Trophoblast cell (in vitro differentiated cells and primary cell): ENCODE results near the gene CD163.
A peak's percentile ranks its signal among the peaks of the same experiment; 100 is the strongest.

Source experiments
- DNase-seq, 2 donors: peaks; one replicate each; pipeline ENCODE4 v3.0.0-alpha.2; 2016
- H2AFZ ChIP-seq: 2 replicates; pipeline ENCODE4 v1.6.1; 2013; ENCODE audit warnings: low read length, moderate library complexity, mild to moderate bottlenecking; ENCODE audit not compliant: insufficient read depth, poor library complexity
- H2AK5ac ChIP-seq: 2 replicates; pipeline ENCODE4 v1.6.1; 2013; ENCODE audit warnings: mild to moderate bottlenecking, low read length
- H2BK120ac ChIP-seq: 2 replicates; pipeline ENCODE4 v1.6.1; 2013; ENCODE audit warnings: low read length, mild to moderate bottlenecking, moderate library complexity; ENCODE audit not compliant: insufficient read depth, poor library complexity
- H2BK12ac ChIP-seq: 2 replicates; pipeline ENCODE4 v1.6.1; 2013; ENCODE audit warnings: mild to moderate bottlenecking, low read length, moderate library complexity
- H2BK5ac ChIP-seq: 2 replicates; pipeline ENCODE4 v1.6.1; 2013; ENCODE audit warnings: low read length, low read depth, moderate library complexity, mild to moderate bottlenecking; ENCODE audit not compliant: poor library complexity
- H3K14ac ChIP-seq: 2 replicates; pipeline ENCODE4 v1.6.1; 2013; ENCODE audit warnings: mild to moderate bottlenecking, low read length
- H3K18ac ChIP-seq: 2 replicates; pipeline ENCODE4 v1.6.1; 2013; ENCODE audit warnings: mild to moderate bottlenecking, low read length
- H3K23ac ChIP-seq: 2 replicates; pipeline ENCODE4 v1.6.1; 2013; ENCODE audit warnings: low read length
- H3K27ac ChIP-seq: 2 replicates; pipeline ENCODE4 v1.5.1; 2013; ENCODE audit warnings: low read depth, mild to moderate bottlenecking, inconsistent platforms, low read length, moderate library complexity
- H3K27me3 ChIP-seq: 2 replicates; pipeline ENCODE4 v1.6.1; 2013; ENCODE audit warnings: inconsistent platforms, mild to moderate bottlenecking, low read length, moderate library complexity; ENCODE audit not compliant: insufficient read depth
- H3K36me3 ChIP-seq, 2 experiments: 1 replicate in 1 of 2; 2 replicates in 1 of 2; pipeline ENCODE4 v1.6.1; 2013; ENCODE audit warnings: low read length in 2 of 2, mild to moderate bottlenecking in 2 of 2, moderate library complexity in 1 of 2; ENCODE audit not compliant: insufficient read depth in 2 of 2, control insufficient read depth in 1 of 2
- H3K4ac ChIP-seq: 2 replicates; pipeline ENCODE4 v1.6.1; 2013; ENCODE audit warnings: low read depth, mild to moderate bottlenecking, low read length, moderate library complexity
- H3K4me1 ChIP-seq, 2 experiments: 1 replicate in 1 of 2; 2 replicates in 1 of 2; pipeline ENCODE4 v1.6.1; 2013; ENCODE audit warnings: low read length in 2 of 2, mild to moderate bottlenecking in 2 of 2, moderate library complexity in 1 of 2; ENCODE audit not compliant: insufficient read depth in 2 of 2, control insufficient read depth in 1 of 2
- H3K4me2 ChIP-seq: 2 replicates; pipeline ENCODE4 v1.6.1; 2013; ENCODE audit warnings: inconsistent platforms, mild to moderate bottlenecking, low read length, moderate library complexity
- H3K4me3 ChIP-seq: 2 replicates; pipeline ENCODE4 v1.5.1; 2013; ENCODE audit warnings: mild to moderate bottlenecking, low read depth, low read length, inconsistent platforms
- H3K79me1 ChIP-seq: one replicate; pipeline ENCODE4 v1.6.1; 2013; ENCODE audit warnings: low read length
- H3K79me2 ChIP-seq: 2 replicates; pipeline ENCODE4 v1.6.1; 2013; ENCODE audit warnings: low read length, mild to moderate bottlenecking; ENCODE audit not compliant: control insufficient read depth, insufficient read depth, poor library complexity
- H3K9ac ChIP-seq: 2 replicates; pipeline ENCODE4 v1.6.1; 2013; ENCODE audit warnings: mild to moderate bottlenecking, low read length
- H3K9me3 ChIP-seq: 2 replicates; pipeline ENCODE4 v1.6.1; 2013; ENCODE audit warnings: low read depth, mild to moderate bottlenecking, control low read depth, inconsistent platforms, low read length; ENCODE audit not compliant: insufficient read depth
- H4K12ac ChIP-seq: 2 replicates; pipeline ENCODE4 v1.6.1; 2013; ENCODE audit warnings: low read depth, mild to moderate bottlenecking, low read length, moderate library complexity
- H4K8ac ChIP-seq: 2 replicates; pipeline ENCODE4 v1.6.1; 2013; ENCODE audit warnings: low read depth, mild to moderate bottlenecking, low read length, moderate library complexity
- H4K91ac ChIP-seq: one replicate; pipeline ENCODE4 v1.6.1; 2013; ENCODE audit warnings: low read depth, mild to moderate bottlenecking, low read length, moderate library complexity
- WGBS: extraction: QIAGEN DNeasy Blood & Tissue Kit; methylation state at CpG from one replicate; pipeline ENCODE4 v1.1.7; 2013; ENCODE audit warnings: missing lambda C conversion rate; ENCODE audit not compliant: insufficient read length, insufficient coverage; ENCODE audit errors: extremely low coverage; 5-methylcytosine and 5-hydroxymethylcytosine counted together

CD163 gene

DNA sequence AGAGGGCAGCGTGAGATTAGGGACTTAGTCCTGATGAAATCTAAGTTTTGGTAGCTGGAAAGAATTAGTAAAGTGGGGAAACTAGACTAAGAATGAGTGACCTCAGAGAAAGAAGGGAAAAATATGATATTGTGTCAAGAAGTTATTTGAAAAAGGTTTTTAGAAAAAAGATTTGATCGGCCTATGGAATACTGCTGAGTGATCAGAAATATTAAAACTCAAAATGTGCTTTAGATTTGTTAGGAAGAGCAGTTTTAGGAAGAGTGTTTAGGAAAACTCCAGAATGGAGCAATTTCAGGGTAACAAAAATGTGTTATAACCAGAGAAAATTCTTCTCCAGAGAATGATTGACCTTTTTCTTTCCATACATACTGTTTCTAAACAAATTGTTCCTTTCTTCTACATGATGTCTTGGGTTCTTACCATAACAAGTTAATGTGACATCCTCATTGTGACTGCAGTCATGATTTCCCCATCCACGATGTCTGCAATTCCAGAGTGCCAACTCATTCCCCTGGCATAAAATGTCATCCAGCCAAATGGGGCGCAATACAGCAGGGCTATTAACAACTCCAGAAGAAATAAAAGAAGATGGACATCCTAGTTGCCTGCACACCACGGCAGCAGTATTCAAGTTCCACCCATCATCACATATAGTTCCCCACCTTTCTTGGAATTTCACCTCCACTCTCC lies 71.4 kb downstream of the CD163 start:
- H3K18ac ChIP-seq: no peak overlapping the region
- no peak overlapping the region for H2AFZ ChIP-seq
- H3K79me2 ChIP-seq: no peaks in the 10 kb centered on the region
- no peaks in the 10 kb centered on the region for H3K9me3 ChIP-seq
- H3K27me3 ChIP-seq: no peaks in the 10 kb centered on the region
- no peak overlapping the region for H3K14ac ChIP-seq
- no peak overlapping the region for H3K4ac ChIP-seq
- H3K4me2 ChIP-seq: no peak overlapping the region
- H3K23ac ChIP-seq: peak overlapping the region; percentile 22
- peaks cover 0 to 2% of the 10 kb centered on the region in 2 experiments for H3K4me1 ChIP-seq
- no peak overlapping the region for H2BK5ac ChIP-seq
- H4K91ac ChIP-seq: no peak overlapping the region
- DNase-seq: no peak
- H4K8ac ChIP-seq: no peak overlapping the region
- H3K4me3 ChIP-seq: no peak overlapping the region
- H2AK5ac ChIP-seq: no peak overlapping the region
- no peaks in the 10 kb centered on the region for H3K36me3 ChIP-seq
- no peak overlapping the region for H2BK120ac ChIP-seq
- H3K79me1 ChIP-seq: no peaks in the 10 kb centered on the region
- H3K9ac ChIP-seq: no peak overlapping the region
- H4K12ac ChIP-seq: no peak overlapping the region
- H2BK12ac ChIP-seq: no peak overlapping the region
- 100% methylated on average over 1 of the region's 5 CpGs for WGBS
- no peak overlapping the region for H3K27ac ChIP-seq
